OCI-LY3 (cell line): ENCODE measurements around the gene DEGS2.
"Not testable (repeated sequence)": the region's sequence is repeated elsewhere in the genome, so short reads cannot be mapped to it uniquely, and the experiment has no call there.

Experiments
- EZH2phosphoT487 ChIP-seq: fragments of 200-600 bp; shearing (Covaris generic); IDR thresholded peaks from 2 replicates; pipeline ENCODE4 v1.6.1; 2018; ENCODE audit warnings: antibody characterized with exemption, mixed run types, low read depth
- TF ChIP-seq, protein P1 (sequence below): fragments of 200-600, 300-600 bp; sonication (generic); IDR thresholded peaks from 2 replicates; pipeline ENCODE4 v1.5.1; 2014; ENCODE audit warnings: antibody characterized with exemption, low read length, low read depth

DNA sequence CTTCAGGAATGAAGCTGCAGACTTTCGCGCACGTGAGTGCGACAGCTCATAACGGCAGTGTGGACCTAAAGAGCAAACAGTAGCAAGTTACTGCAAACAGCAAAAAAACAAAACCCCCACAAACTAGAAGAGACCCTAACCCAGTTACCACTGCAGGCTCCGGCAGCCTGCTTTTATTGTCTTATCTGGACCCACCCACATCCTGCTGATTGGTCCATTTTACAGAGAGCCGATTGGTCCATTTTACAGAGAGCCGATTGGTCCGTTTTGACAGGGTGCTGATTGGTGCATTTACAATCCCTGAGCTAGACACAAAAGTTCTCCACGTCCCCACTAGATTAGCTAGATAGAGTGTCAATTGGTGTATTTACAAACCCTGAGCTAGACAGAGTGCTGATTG lies 48.1 kb upstream of the DEGS2 start:
- TF ChIP-seq, protein P1, sequence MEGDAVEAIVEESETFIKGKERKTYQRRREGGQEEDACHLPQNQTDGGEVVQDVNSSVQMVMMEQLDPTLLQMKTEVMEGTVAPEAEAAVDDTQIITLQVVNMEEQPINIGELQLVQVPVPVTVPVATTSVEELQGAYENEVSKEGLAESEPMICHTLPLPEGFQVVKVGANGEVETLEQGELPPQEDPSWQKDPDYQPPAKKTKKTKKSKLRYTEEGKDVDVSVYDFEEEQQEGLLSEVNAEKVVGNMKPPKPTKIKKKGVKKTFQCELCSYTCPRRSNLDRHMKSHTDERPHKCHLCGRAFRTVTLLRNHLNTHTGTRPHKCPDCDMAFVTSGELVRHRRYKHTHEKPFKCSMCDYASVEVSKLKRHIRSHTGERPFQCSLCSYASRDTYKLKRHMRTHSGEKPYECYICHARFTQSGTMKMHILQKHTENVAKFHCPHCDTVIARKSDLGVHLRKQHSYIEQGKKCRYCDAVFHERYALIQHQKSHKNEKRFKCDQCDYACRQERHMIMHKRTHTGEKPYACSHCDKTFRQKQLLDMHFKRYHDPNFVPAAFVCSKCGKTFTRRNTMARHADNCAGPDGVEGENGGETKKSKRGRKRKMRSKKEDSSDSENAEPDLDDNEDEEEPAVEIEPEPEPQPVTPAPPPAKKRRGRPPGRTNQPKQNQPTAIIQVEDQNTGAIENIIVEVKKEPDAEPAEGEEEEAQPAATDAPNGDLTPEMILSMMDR = not testable (repeated sequence)
- not testable (repeated sequence) for TF ChIP-seq EZH2phosphoT487
